HG02642 (cell line): ENCODE results near the gene TMEM51.

Source experiments
- ATAC-seq: cut with Tn5 transposase; IDR thresholded peaks from one replicate; pipeline ENCODE4 v1.9.1; 2021; ENCODE audit warnings: mild to moderate bottlenecking; ENCODE audit not compliant: unreplicated experiment, poor library complexity

Gene TMEM51

GRCh38 chr1:15152318-15153183 is 996 bp upstream of the TMEM51 start:
- no peak for ATAC-seq

GRCh38 chr1:15153842-15154479 is 414 bp downstream of the TMEM51 start:
- ATAC-seq, result no peak

- no peak for ATAC-seq
Measured at GRCh38 chr1:15154480-15155036, 1.0 kb downstream of the TMEM51 start.

- ATAC-seq, result no peak
Measured at GRCh38 chr1:15155191-15155590, 1.6 kb downstream of the TMEM51 start.

GRCh38 chr1:15155888-15156741 is 2.6 kb downstream of the TMEM51 start:
- ATAC-seq, result no peak

GRCh38 chr1:15156807-15157380 is 3.3 kb downstream of the TMEM51 start:
- ATAC-seq, result no peak

- ATAC-seq, result no peak
Measured at GRCh38 chr1:15157524-15158399, 4.2 kb downstream of the TMEM51 start.

GRCh38 chr1:15158506-15159165 is 5.1 kb downstream of the TMEM51 start:
- ATAC-seq, result no peak

GRCh38 chr1:15159166-15159555 is 5.6 kb downstream of the TMEM51 start:
- ATAC-seq, result no peak

- no peak for ATAC-seq
Measured at GRCh38 chr1:15160626-15161025, 7.1 kb downstream of the TMEM51 start.

- no peak for ATAC-seq
Measured at GRCh38 chr1:15167386-15167785, 13.8 kb downstream of the TMEM51 start.

- ATAC-seq, result no peak
Measured at GRCh38 chr1:15168479-15168878, 14.9 kb downstream of the TMEM51 start.

- no peak for ATAC-seq
Measured at GRCh38 chr1:15170071-15170470, 16.5 kb downstream of the TMEM51 start.

GRCh38 chr1:15171271-15171908 is 17.8 kb downstream of the TMEM51 start:
- ATAC-seq, result no peak

- ATAC-seq, result no peak
Measured at GRCh38 chr1:15172405-15173259, 19.1 kb downstream of the TMEM51 start.

- no peak for ATAC-seq
Measured at GRCh38 chr1:15173863-15174614, 20.5 kb downstream of the TMEM51 start.

GRCh38 chr1:15174615-15174983 is 21.1 kb downstream of the TMEM51 start:
- ATAC-seq, result no peak
